Osteocyte (in vitro differentiated cells): Measurements from ENCODE around the gene NSUN5. TPM values are rescaled to one million over a fixed set of nuclear protein-coding genes. Genes with fewer than 3 reads are reported as not detected.
"Not testable (repeated sequence)": the region's sequence is repeated elsewhere in the genome, so short reads cannot be mapped to it uniquely, and the experiment has no call there.

Experiments used
- DNase-seq: peaks from one replicate; pipeline ENCODE4 v3.0.0; 2021; ENCODE audit warnings: mixed read lengths; ENCODE audit not compliant: unreplicated experiment; ENCODE audit errors: extremely low spot score
- H3K27ac Mint-ChIP-seq: one replicate; pipeline ENCODE4 v1.8.0; 2021; ENCODE audit warnings: mild to moderate bottlenecking, mixed read lengths; ENCODE audit not compliant: unreplicated experiment
- H3K27me3 Mint-ChIP-seq: one replicate; pipeline ENCODE4 v1.8.0; 2021; ENCODE audit warnings: mixed read lengths; ENCODE audit not compliant: unreplicated experiment
- H3K36me3 Mint-ChIP-seq: one replicate; pipeline ENCODE4 v1.8.0; 2021; ENCODE audit warnings: mixed read lengths; ENCODE audit not compliant: unreplicated experiment
- H3K4me1 Mint-ChIP-seq: one replicate; pipeline ENCODE4 v1.8.0; 2021; ENCODE audit warnings: mixed read lengths; ENCODE audit not compliant: unreplicated experiment
- H3K4me3 Mint-ChIP-seq: one replicate; pipeline ENCODE4 v1.8.0; 2021; ENCODE audit warnings: mild to moderate bottlenecking, moderate library complexity, mixed read lengths; ENCODE audit not compliant: unreplicated experiment
- H3K9me3 Mint-ChIP-seq: one replicate; pipeline ENCODE4 v1.8.0; 2021; ENCODE audit warnings: mixed read lengths; ENCODE audit not compliant: unreplicated experiment
- total RNA-seq: library from RNA; stranded (reverse); gene quantifications from 2 replicates; pipeline ENCODE4 v1.2.1, GENCODE V29; 2021

Gene NSUN5
- total RNA-seq, 1 donor from 2014 or later, result 22.6 TPM

GRCh38 chr7:73262416-73262815, 46.2 kb downstream of the NSUN5 start:
- not testable (repeated sequence) for H3K36me3 Mint-ChIP-seq, DNase-seq, H3K27me3 Mint-ChIP-seq, H3K4me1 Mint-ChIP-seq, H3K27ac Mint-ChIP-seq, H3K9me3 Mint-ChIP-seq, H3K4me3 Mint-ChIP-seq

Other genes starting within 250 kb of the NSUN5 start
- not detected in 2 replicates for gene SPDYE9, start 222.8 kb downstream of the NSUN5 start, total RNA-seq
- not detected in 2 replicates for gene TRIM50, start 19.3 kb upstream of the NSUN5 start, total RNA-seq
- gene FKBP6, start 19.3 kb upstream of the NSUN5 start, total RNA-seq, result not detected in 2 replicates
- gene FZD9, start 125.0 kb upstream of the NSUN5 start, total RNA-seq, result 1.8 and 1.9 TPM in 2 replicates
- gene BAZ1B, start 213.5 kb upstream of the NSUN5 start, total RNA-seq, result 80.7 and 86.6 TPM in 2 replicates
- gene BCL7B, start 248.9 kb upstream of the NSUN5 start, total RNA-seq, result 37.4 and 41.8 TPM in 2 replicates